NCI-H345 treated with DMSO at 0.1 percent for 48 hours (cell line): ENCODE results near the gene THAP6.
"Not testable (repeated sequence)": the region's sequence is repeated elsewhere in the genome, so short reads cannot be mapped to it uniquely, and the experiment has no call there.

ENCODE experiments used
- DNase-seq: peaks from one replicate; lab custom pipeline; 2025; ENCODE audit not compliant: unreplicated experiment; lab: John Stamatoyannopoulos, UW

The THAP6 gene, protein sequence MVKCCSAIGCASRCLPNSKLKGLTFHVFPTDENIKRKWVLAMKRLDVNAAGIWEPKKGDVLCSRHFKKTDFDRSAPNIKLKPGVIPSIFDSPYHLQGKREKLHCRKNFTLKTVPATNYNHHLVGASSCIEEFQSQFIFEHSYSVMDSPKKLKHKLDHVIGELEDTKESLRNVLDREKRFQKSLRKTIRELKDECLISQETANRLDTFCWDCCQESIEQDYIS

DNA sequence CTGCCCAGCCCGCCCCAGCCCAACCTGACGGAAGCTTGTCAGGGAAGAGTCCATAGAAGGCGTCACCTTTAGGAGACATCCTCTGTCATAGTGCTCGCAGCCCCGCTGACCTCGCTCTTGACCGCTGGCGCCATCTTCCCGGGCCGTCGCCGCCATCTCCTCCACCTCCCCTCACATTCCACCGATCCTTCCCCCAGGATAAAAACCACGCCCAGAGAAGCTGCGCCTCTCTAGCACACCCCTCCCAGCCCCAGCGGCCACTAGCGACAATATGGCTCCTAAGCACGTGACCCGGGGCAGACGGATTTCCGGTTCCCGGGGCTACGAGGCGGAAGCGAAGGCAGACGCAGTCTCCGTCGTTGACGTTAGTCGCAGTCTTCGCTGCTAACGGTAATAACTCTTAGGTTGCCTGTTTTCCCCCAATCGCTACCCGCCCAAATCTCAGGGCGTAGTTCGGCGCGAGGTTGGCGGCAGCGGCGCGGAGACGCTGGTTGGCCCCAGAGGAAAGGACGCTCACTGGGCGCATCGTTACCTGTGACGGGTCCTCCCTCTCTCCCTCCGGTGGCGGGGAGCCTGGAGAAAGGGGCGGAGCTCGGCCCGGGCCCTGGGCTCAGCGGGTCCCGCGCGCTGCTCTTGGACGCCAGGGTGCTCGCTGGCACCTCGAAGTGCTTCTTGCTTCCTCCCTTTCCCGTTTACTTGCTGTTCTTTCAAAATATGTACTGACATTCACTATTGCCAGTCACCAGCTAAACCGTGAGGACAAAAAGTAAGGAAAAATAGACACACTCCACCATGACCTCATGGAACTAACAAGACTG lies at the start of gene THAP6, which contains the start of gene RCHY1:
Gene THAP6, plus strand, starts transcription at position 343 of the 818 bp plus-strand sequence. CDS start 980 bp downstream, outside the sequence.
Gene RCHY1, minus strand, starts transcription at position 273 of the 818 bp plus-strand sequence. Its CDS starts 117 bp downstream, at position 156.
- peak; percentile 92 for DNase-seq

DNA sequence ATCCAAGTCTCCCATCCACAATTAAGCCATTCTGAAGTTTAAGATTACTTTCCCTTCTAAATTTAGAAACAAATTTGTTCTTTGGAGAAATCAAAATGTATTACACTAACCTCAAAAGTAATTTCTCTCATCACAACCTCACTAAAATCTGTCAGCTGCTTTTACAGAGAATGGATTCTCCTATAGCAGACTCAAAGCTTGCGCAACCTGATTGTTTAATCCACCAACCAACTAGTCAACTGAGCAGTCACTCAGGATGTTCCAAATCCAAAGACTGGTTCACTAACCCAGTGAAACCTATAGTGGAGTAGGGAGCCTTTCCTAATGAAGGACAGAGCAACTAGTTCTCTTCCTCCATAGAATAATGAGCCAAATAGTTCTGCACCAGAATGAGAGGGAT lies 44.4 kb upstream of the THAP6 start:
- DNase-seq, result no peak

DNA sequence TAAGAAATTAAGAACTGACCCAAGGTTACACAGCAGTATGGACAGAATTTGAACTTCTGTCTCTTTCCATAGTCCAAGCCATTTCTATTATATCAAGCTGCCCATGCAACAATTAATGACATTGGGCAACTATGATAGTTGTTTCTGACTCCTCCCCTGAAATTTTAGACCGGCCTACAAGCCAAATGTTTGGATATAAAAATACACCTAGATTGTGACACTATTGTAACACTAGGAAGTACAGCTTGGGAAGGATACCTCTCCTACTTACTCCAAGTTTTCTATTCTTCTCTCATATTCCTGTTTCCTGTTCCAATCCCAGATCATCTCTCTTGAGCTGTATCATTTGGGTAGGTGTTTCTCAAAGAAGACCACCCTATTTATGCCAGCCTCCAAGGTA lies 43.5 kb upstream of the THAP6 start:
- DNase-seq, result no peak

DNA sequence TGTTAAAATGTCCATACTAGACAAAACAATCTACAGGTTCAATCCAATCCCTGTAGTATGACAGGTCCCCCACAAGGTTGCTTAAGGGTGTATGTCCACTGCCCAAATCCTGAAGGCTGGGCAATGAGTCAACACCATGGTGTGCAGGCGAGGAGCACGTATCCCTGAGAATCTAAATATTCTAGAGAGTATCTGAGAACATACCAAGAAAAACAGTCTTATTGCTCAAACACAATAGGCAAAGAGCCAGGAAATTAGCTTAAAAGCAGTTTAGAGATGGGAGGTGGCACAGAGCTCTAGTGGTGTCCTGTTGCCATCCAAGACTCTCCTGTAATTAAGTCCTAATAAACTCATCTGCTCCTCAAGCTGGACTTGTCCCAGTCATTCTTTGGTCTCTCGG lies 37.1 kb upstream of the THAP6 start:
- no peak for DNase-seq

DNA sequence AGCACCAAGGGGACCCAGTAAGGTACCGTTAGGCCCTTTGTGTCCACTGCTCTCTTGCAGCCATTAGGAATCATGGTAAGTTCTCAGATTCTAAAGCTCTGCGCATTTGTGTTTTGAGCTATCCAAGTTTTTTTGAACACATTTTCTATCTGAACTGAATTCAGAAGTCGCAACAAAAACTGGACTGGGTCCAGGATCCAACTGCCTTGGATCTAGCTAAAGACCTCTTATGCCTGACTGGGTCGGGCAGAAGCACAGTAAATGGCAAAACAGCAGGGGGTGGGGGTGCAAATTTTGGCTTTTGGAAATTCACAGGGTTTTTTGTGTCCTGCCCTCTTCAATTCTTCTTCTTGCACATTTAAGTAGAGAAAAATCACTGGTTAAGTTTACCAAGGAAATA lies 30.1 kb upstream of the THAP6 start:
- no peak for DNase-seq

DNA sequence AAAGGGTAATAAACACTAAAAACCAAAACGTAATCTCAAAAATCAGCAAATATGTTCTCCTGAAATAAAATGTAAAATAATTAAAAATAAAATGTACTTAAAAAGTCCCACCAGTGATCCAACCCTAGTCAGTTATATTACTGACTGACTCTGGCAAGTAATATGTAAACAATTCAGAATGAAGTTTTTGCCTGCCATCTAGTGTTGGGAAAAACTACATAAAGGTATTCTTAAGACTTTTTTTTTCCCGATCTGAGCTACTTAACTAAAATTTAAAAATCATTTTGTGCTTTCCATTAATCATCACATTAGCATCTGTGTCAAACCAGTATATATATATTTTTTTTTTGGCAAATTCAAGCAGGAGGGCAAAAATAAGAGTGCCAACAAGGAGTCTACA lies 24.1 kb upstream of the THAP6 start:
- no peak for DNase-seq

DNA sequence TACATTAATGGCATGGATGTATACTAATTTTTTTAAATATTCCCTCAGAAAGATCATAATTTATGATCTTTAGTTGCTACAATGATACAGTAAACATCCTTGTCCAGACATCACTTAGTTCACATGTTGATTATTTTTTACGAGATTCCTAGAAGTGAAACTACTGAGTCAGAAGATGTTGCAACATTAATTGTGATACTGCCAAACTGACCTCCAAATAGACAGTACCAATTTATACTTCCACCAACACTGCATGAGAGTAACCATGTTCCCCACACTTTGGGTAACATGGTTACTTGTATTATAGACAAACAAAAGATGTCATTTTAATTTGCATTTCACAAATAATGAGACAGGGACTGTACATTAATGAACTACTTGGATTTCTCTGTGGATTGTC lies 19.7 kb upstream of the THAP6 start:
- no peak for DNase-seq

DNA sequence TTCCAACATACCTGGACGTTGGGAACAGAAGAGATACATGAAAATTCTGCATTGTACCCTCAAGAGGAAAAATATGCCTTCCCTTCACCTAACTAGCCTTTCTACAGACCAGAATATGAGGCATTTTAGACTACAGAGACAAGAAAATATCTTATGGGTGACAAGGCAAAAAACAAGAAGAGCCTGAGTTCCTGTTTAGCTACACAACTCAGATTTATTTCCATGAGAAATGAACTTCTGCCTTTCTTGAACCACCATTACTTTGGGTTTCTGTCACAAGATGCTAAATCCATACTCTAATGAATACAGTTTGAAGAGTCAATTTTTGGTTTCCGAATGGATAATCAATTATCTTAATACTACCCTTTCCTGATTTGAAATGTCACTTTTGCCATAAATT lies 18.8 kb upstream of the THAP6 start:
- no peak for DNase-seq

DNA sequence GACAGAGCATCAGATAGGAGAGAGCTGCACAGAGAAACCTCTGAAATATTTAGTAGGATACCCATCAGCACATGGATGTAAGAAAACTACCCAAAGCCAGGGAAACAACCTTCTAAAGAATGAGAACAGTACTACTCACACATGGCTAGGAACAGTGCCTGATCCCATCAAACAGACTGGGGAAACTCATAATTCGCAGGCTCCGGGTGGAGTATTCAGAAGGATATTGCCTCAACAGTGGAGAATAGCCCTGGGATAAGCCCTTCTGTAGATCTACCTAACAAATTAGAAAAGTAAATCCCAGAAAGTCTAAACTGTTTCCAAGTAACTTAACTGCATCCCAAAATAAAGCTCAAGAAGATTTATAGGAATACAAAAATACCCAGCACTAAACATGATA lies 17.9 kb upstream of the THAP6 start:
- no peak for DNase-seq

DNA sequence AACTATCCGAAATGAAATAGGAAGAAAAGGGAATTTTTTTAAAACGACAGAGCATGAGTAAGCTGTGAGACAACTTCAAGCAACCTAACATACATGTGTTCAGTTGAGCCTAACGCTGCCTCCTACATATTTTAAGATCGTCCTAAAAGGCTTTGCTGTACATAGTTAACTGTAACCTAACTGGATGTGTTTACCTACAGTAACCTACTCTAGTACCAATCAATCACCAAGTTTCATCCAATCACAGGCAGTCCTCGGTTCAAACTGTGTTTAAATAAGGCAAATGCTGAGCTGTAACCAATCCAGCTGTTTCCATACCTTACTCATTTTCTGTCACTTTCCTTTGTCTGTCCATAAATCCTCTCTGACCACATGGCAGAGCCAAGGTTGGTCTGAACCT lies 17.1 kb upstream of the THAP6 start:
- DNase-seq, result no peak

DNA sequence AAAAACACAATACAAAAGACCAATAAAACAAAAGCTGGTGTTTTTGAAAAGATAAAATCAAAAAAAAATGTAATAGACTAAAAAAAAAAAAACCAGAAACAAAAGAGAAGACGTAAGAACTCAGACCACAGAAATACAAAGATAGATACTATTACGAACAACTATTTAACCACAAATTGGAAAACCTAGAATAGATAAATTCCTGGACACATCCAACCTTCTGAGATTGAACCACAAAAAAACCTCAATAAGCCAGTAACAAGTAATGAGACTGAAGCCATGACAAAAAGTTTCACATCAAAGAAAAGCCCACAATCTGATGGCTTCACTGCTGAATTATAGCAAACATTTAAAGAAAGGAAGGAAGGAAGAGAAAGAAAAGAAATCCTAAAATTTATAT lies 16.2 kb upstream of the THAP6 start:
- no peak for DNase-seq

DNA sequence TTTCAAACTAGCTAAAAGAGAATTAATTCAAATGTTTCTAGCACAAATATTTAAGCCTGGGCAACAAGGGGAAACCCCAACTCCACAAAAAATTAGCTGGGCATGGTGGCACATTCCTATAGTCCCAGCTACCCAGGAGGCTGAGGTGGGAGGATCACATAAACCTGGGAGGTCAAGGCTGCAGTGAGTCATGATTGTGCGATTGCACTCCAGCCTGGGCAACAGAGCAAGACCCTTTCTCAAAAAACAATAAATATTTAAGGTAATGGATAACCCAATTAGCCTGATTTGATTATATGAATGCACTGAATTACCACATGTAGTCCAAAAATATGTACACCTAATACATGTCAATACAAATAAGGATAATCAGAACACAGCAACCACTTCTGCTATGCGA lies 14.4 kb upstream of the THAP6 start:
- no peak for DNase-seq

DNA sequence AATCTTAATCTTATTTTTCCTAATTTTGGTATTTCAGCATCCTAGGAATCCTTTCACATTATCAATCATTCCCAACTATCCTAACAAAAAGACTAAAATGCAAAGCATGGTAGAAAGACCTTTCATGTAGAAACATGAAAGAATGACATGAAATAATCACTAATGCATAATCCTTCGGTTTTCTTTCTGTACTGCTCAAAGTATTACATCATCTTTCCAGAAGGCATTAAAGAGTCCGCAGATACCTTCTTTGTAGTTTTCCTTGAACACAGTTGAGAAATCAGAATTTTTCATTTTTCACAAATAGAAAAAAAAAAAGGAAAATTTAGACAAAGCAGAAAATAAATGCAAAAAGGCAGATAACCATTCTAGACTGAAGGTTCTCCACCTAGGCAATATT lies 11.6 kb upstream of the THAP6 start:
- DNase-seq, result no peak

DNA sequence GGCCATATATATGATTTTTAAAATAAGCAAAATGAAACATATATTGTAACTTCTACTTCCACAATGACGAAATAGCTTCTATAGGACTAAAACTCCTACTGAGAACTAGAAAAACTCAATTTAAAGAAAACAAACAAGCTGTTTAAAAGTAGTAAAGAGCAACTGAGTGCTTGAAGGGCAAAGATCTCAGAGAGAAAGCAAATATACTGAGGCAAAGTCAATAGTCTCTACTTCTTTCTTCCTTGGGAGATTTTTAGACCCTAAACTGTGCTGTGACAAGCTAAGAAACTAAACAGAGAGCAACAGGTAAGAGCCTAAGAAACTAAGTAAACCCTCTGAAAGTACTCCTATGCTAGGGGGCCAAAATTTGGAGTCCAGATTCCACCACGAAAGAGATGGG lies 8.6 kb upstream of the THAP6 start:
- DNase-seq, result no peak

DNA sequence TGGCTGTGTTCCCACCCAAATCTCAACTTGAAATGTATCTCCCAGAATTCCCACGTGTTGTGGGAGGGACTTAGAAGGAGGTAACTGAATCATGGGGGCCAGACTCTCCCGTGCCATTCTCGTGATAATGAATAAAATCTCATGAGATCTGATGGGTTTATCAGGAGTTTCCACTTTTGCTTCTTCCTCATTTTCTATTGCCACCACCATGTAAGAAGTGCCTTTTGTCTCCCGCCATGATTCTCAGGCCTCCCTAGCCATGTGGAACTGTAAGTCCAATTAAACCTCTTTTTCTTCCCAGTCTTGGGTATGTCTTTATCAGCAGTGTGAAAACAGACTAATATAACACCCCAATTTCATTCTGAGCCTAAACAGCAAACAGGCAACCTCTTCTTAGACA lies 4.7 kb upstream of the THAP6 start:
- DNase-seq, result not testable (repeated sequence)

DNA sequence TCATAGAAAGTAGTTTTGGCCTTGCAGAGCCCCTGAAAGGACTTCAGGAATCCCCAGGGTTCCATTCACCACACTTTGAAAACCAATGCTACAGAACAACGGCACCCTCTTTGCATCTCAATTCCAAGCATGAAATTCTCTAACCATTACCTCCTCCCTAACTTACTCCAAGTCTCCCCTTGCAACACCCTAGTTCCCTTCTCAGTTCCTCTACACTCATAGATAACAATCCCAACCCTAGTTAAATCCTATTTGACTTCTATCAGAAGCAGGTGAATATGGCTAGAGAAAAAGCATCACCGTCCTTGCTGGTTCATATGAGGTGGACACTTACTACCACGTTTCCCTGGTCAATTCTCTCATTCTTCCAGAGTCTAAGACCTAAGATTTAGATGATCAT lies 2.4 kb upstream of the THAP6 start:
- no peak for DNase-seq

DNA sequence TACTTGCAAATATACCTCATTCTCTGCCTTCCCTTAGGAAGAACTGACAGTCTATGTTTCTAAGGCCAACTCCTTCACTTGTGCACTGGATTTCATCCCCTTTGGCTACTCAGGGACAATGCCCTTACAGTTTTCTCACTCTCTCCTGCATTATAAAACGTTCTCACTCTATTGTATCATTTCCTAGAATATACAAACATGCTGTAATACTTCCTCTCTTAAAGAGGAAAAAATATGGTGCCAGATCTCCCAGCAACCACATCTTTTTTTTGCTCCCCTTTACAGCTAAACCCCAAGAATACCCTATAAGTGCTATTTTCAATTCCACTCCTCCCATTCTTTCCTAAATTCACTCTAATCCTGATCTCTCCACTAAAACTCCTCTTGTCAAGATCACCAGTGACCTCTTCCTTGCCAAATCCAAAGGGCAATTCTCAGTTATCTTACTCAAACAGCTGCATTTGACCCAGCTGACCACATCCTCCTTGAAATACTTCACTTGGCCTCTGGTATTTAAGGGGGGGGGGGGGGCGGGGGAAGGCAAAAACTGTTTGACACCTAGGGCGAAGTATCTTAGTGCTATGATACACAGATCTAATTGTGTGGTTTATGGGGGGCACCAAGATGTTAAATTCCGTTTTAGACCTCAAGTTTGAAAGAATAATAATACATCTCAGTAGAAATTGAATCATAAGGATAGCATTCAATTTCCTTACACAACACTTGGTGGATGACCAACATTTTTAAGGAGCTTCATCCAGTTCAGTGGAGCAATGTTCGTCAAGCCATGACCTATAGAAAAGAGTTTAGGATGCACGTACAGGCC lies 1.7 kb upstream of the THAP6 start:
- no peak for DNase-seq

DNA sequence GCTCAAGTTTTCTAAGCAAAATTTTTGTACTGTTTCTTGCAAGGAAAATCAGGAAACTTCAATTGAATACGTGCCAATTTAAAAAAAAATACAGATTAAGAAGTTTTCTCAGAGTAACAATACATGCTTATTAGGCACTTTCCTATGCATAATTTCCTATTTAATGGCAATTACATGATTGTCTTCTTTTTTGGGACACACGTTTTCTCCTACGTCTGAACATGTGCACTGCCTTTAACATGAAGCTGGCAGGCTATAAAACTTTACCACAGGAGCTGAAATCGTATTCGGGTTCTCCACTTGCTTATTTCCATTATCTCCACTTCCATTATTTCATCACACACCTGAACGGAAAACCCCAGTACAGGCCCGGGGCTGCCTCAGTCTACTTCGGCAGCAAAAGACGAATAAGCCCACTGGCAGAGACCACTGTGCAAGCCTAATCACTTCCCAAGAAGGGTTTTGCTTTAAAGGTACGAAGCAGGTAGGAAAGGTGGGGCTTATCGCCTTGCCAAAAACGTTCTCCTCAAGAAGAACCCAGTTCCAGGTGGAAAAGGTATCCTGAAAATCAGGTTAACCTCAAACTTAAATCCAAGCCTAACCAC lies 645 bp upstream of the THAP6 start:
- no peak for DNase-seq

DNA sequence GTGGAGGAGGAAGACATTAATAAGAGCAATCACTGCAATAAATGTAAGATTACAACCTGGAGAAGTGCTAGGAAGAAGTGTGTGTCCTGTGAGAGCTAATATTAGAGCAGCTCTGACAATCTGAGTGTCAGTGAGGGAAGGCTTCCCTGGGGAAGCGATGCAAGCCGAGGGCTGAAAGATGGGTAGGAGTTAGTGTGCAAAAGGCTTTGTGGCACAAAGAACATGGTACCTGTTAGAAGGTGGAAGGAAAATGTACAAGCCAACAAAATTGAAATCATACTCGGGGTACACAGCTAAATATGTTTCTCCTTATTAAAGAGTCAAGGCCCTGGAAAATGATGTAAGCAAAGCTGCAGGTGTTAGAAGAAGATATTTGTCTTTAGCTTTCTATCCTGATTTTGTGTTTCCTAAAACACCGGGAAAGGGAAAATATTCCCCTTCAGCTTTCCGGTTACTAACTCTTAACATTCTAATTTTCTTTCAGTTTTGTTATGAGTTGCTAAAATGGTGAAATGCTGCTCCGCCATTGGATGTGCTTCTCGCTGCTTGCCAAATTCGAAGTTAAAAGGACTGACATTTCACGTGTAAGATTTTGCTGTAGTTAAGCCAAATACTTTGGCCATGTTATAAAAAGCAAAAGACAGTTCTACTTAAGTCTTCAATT lies 808 bp downstream of the THAP6 start:
- no peak for DNase-seq

DNA sequence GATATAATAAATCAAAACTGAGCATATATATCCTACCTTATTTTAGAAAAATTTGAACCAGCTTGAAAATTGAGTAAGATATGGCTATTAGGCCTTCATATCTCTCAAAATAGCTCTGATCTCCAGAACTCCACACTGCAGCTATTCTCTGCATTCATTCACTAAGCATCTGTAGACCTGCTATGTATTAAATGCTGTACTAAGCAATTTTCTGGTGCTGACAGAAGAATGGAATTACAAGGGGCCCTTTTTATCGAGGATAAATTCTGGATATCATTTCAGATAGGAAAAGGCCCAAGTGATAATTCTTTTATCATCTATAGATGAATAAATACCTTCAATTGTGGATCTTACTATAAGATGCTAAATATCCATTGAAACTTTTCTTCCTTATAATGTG lies 1.9 kb downstream of the THAP6 start:
- DNase-seq, result no peak

DNA sequence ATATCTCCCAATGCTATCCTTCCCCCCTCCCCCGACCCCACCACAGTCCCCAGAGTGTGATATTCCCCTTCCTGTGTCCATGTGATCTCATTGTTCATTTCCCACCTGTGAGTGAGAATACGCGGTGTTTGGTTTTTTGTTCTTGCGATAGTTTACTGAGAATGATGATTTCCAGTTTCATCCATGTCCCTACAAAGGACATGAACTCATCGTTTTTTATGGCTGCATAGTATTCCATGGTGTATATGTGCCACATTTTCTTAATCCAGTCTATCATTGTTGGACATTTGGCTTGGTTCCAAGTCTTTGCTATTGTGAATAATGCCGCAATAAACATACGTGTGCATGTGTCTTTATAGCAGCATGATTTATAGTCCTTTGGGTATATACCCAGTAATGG lies 5.2 kb downstream of the THAP6 start:
- DNase-seq, result not testable (repeated sequence)
